Sigmoid colon (tissue), 7 donors: Measurements from ENCODE around the gene DRD2. TPM values are rescaled to one million over a fixed set of nuclear protein-coding genes. Genes with fewer than 3 reads are reported as not detected.

Source experiments
- DNase-seq: peaks from one replicate; pipeline ENCODE4 v3.0.0-alpha.2; 2019
- H3K27ac ChIP-seq, 4 donors: fragments of 200-600 bp; sonication (generic); one replicate each; pipeline ENCODE4 v1.5.1; 2016 to 2019; ENCODE audit warnings: mild to moderate bottlenecking in 1 of 4
- H3K27me3 ChIP-seq, 3 donors: fragments of 200-600 bp; sonication (generic); one replicate each; pipeline ENCODE4 v1.5.1; 2019; ENCODE audit warnings: mild to moderate bottlenecking in 1 of 3
- H3K36me3 ChIP-seq, 4 donors: fragments of 200-600 bp; sonication (generic); one replicate each; pipeline ENCODE4 v1.5.1; 2016 to 2019
- H3K4me1 ChIP-seq, 4 donors: fragments of 200-600 bp; sonication (generic); one replicate each; pipeline ENCODE4 v1.5.1; 2017 to 2019
- H3K4me3 ChIP-seq, 4 donors: fragments of 200-600 bp; sonication (generic); one replicate each; pipeline ENCODE4 v1.5.1; 2017 to 2019; ENCODE audit warnings: mild to moderate bottlenecking in 2 of 4, moderate library complexity in 1 of 4
- H3K9me3 ChIP-seq, 4 donors: fragments of 200-600 bp in 3 of 4; sonication (generic) in 3 of 4; one replicate each; pipeline versions ENCODE4 v1.5.1 to v1.6.1; 2013 to 2019
- CTCF ChIP-seq, 4 experiments: fragments of 450-650 bp in 3 of 4; fragments of 200-600 bp in 1 of 4; IDR thresholded peaks; one replicate each; pipeline ENCODE4 v1.5.1; 2016 to 2019; ENCODE audit warnings: antibody characterized with exemption in 4 of 4, mild to moderate bottlenecking in 3 of 4, moderate library complexity in 2 of 4
- EP300 ChIP-seq, 4 donors: sonication (generic); formaldehyde crosslinking; IDR thresholded peaks; one replicate each; pipeline ENCODE4 v1.6.1; 2017; ENCODE audit warnings: antibody characterized with exemption in 4 of 4
- POLR2A ChIP-seq, 2 donors: fragments of 450-650 bp; IDR thresholded peaks; one replicate each; pipeline ENCODE4 v1.6.1; 2016; ENCODE audit warnings: antibody characterized with exemption in 2 of 2, mild to moderate bottlenecking in 2 of 2, moderate library complexity in 2 of 2
- POLR2AphosphoS5 ChIP-seq, 4 donors: sonication (generic); formaldehyde crosslinking; IDR thresholded peaks; one replicate each; pipeline ENCODE4 v1.6.1; 2017; ENCODE audit warnings: antibody characterized with exemption in 4 of 4
- WGBS, 2 donors: extraction: QIAGEN DNeasy Blood & Tissue Kit; methylation state at CpG; one replicate each; pipeline ENCODE4 v1.1.7; 2013; 5-methylcytosine and 5-hydroxymethylcytosine counted together
- intact Hi-C: fragments of 100-400 bp; cut with DNase I; formaldehyde crosslinking; loops from one replicate; pipeline ENCODE4 v1.15.1; 2023
- polyA plus RNA-seq, 3 donors: library from polyadenylated mRNA; stranded (reverse); fragments of 200-250 nt; gene quantifications; one replicate each; pipeline ENCODE4 v1.2.3, GENCODE V29; 2013
- total RNA-seq, 4 donors: library from RNA; depleted of rRNA; stranded (reverse); fragments of >200 nt; gene quantifications; one replicate each; pipeline ENCODE4 v1.1.0, GENCODE V29; 2016
- donor health status: healthy with polysubstance abuse.
- donor health status: Bipolar disorder and iron deficiency.
- donor health status: healthy.

Gene DRD2
- total and polyA plus RNA-seq, 7 donors, result 0.19 to 1.2 (median 0.66) TPM; not detected in 2

DNA sequence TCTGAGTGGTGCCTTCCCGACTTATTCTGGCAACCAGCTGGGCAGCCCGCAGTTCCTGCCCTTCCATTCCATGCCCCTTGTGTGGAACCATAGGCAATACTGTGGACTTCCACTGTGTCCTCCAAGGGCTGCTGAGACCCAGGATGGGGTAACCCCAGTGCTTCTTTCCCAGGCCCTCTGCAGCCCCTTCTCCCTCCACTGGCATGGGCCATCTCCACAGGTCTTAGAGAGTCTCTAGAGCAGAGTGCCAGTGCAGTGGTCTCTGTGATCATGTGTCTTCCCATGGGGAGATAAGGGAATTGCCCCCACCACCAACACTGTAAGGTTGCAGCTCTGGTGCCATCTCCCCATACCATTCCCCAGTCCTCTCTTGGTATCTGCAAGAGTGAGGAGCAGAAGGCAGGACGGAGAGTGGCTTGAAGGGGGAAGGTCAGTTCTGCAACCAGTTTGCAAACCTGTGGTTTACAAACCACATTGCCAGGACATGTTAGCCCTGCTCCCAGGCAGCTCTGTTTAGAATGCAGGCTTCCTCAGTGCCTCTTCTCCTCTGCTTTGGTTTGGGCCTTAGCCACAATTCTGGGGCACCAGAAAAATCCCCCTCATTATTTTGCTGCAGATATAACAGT is 20.9 kb upstream of the DRD2 start:
- no peak for TF ChIP-seq POLR2AphosphoS5 (IDR thresholded peaks at IDR 0.05)
- TF ChIP-seq CTCF (IDR thresholded peaks at IDR 0.05), result no peak
- no peak for TF ChIP-seq POLR2A (IDR thresholded peaks at IDR 0.05)
- H3K4me3 ChIP-seq, result no peak overlapping the region
- DNase-seq, result no peak
- intact Hi-C loops, result no loop called here
- H3K4me1 ChIP-seq, result no peaks in the 10 kb centered on the region
- 78 to 87% methylated on average over 3 of the region's 3 CpGs for WGBS, 2 donors
- H3K36me3 ChIP-seq, result no peaks in the 10 kb centered on the region
- no peaks in the 10 kb centered on the region for H3K27me3 ChIP-seq
- H3K27ac ChIP-seq, result no peak overlapping the region
- H3K9me3 ChIP-seq, result no peaks in the 10 kb centered on the region

DNA sequence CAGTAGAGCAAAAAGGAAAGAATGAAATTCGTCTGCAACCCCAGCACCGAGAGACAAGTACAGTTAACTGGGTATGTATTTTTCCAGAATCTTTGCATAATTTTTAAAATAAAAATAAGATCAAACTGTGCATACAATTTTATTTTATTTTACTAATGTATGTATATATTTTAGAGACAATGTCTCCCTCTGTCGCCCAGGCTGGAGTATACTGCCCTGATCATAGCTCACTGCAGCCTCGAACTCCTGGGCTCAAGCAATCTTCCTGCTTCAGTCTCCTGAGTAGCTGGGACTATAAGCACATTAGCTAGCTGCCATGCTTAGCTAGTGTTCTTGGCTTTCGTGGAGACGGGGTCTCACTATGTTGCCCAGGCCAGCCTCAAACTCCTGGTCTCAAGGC is 18.8 kb upstream of the DRD2 start:
- Histone ChIP-seq H3K27ac (no peak overlapping the region), H3K9me3 (no peaks in the 10 kb centered on the region), H3K27me3 (no peaks in the 10 kb centered on the region), H3K36me3 (no peaks in the 10 kb centered on the region), H3K4me1 (no peaks in the 10 kb centered on the region), H3K4me3 (no peak overlapping the region)
- WGBS, 2 donors, result 84 to 89% methylated on average over 6 of the region's 6 CpGs
- no peak for DNase-seq
- TF ChIP-seq POLR2A (IDR thresholded peaks at IDR 0.05), result no peak
- no peak for TF ChIP-seq EP300 (IDR thresholded peaks at IDR 0.05)
- no peak for TF ChIP-seq POLR2AphosphoS5 (IDR thresholded peaks at IDR 0.05)
- no peak for TF ChIP-seq CTCF (IDR thresholded peaks at IDR 0.05)
- intact Hi-C loops, result no loop called here

DNA sequence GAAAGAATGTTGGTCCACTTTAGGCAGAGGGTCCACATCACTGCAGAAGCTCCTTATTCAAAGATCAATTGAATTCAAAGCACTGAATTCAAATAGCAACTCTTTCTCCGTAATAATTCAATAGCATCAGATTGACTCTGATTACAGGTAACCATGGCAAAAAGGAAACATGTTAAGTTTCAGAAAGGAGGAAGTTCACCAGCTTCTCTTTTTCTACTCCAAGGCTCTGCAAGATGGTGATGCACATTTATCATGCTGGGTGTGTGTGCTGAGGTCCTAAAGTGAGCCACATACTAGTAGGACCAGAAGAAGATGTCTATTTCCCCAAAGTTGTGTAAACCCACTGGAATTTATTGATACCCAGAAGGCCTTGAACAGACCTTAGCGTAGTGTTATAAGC is 18.0 kb upstream of the DRD2 start:
- DNase-seq, result no peak
- Histone ChIP-seq H3K9me3 (no peaks in the 10 kb centered on the region), H3K27ac (no peak overlapping the region), H3K36me3 (no peaks in the 10 kb centered on the region), H3K4me3 (no peak overlapping the region), H3K4me1 (no peaks in the 10 kb centered on the region), H3K27me3 (no peaks in the 10 kb centered on the region)
- TF ChIP-seq CTCF (IDR thresholded peaks at IDR 0.05) (no peak), POLR2AphosphoS5 (IDR thresholded peaks at IDR 0.05) (no peak), EP300 (IDR thresholded peaks at IDR 0.05) (no peak), POLR2A (IDR thresholded peaks at IDR 0.05) (no peak)
- intact Hi-C loops, result no loop called here
- WGBS, 2 donors, result 74 to 88% methylated on average over 2 of the region's 2 CpGs

DNA sequence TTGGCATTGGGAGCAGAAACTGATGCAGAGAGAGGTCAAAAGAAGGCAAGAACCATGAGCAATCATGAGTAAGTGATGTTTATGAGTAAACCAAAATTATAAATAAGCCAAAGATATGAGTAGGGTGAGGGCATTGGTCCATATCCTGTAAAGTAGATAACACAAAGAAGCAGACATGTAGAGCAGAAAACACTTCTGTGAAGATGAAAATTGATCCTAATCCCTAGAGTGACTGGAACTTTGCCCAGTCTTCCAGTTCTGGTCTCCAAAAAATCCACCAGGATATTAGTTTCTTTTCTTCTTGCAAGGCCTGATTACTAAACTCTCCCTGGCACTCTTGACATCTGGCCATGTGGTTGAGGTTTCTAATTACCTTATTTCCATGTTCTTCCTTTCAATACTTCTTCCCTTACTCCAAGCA is 13.7 kb upstream of the DRD2 start:
- intact Hi-C loops, result no loop called here
- Histone ChIP-seq H3K27ac (no peak overlapping the region), H3K27me3 (no peaks in the 10 kb centered on the region), H3K4me1 (no peaks in the 10 kb centered on the region), H3K9me3 (no peaks in the 10 kb centered on the region), H3K4me3 (no peak overlapping the region), H3K36me3 (no peaks in the 10 kb centered on the region)
- DNase-seq, result no peak
- TF ChIP-seq POLR2A (IDR thresholded peaks at IDR 0.05) (no peak), POLR2AphosphoS5 (IDR thresholded peaks at IDR 0.05) (no peak), EP300 (IDR thresholded peaks at IDR 0.05) (no peak), CTCF (IDR thresholded peaks at IDR 0.05) (no peak)

DNA sequence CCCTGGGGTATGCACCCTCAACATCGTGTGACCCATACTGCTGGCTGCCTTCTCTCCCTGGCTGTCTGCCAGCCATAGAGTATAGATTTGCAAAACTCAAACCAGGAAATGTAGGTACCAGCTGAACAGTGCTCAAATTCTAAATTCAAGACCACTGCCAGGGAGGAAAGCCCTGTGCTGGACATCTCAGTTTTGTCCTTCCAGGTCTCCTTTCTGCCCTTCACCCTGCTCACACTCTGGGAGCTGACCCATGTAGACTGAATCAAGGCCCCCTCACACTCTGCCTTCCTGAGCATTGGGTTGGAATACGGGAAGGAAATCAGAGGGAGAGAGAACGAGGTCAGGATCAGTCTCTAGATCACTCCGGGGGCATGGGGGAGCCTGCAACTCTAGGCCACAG is 12.4 kb upstream of the DRD2 start:
- intact Hi-C loops, result no loop called here
- no peaks in the 10 kb centered on the region for H3K36me3 ChIP-seq
- H3K27ac ChIP-seq, result no peak overlapping the region
- H3K9me3 ChIP-seq, result no peaks in the 10 kb centered on the region
- no peaks in the 10 kb centered on the region for H3K4me1 ChIP-seq
- no peaks in the 10 kb centered on the region for H3K27me3 ChIP-seq
- DNase-seq, result no peak
- no peak overlapping the region for H3K4me3 ChIP-seq
- 82 to 89% methylated on average over 4 of the region's 4 CpGs for WGBS, 2 donors
- no peak for TF ChIP-seq POLR2A (IDR thresholded peaks at IDR 0.05)
- TF ChIP-seq EP300 (IDR thresholded peaks at IDR 0.05), result no peak
- TF ChIP-seq POLR2AphosphoS5 (IDR thresholded peaks at IDR 0.05), result no peak
- TF ChIP-seq CTCF (IDR thresholded peaks at IDR 0.05), result no peak
